Heart left ventricle (tissue), 16 donors: Measurements from ENCODE around the gene CHERP. TPM values are rescaled to one million over a fixed set of nuclear protein-coding genes. Genes with fewer than 3 reads are reported as not detected.

Experiments used
- ATAC-seq, 4 donors: fragments of 200-7000 bp; cut with Tn5 transposase; one replicate each; pipeline ENCODE4 v1.9.1; 2020 to 2022; ENCODE audit warnings: moderate library complexity in 4 of 4, mild to moderate bottlenecking in 3 of 4, moderate number of reproducible peaks in 1 of 4
- DNase-seq, 5 donors: peaks; one replicate each; pipeline ENCODE4 v3.0.0-alpha.2; 2020
- H3K27ac ChIP-seq, 12 donors: fragments of 200-600 bp; sonication (generic) in 4 of 12; one replicate each; pipeline versions ENCODE4 v1.5.0 to v1.8.0; 2016 to 2022; ENCODE audit warnings: mild to moderate bottlenecking in 2 of 12
- H3K27me3 ChIP-seq, 9 donors: fragments of 200-600 bp; sonication (generic) in 2 of 9; one replicate each; pipeline versions ENCODE4 v1.5.1 to v1.8.0; 2016 to 2022; ENCODE audit warnings: mild to moderate bottlenecking in 3 of 9
- H3K36me3 ChIP-seq, 9 donors: fragments of 200-600 bp; sonication (generic) in 2 of 9; one replicate each; pipeline versions ENCODE4 v1.5.0 to v1.8.0; 2018 to 2022; ENCODE audit warnings: mild to moderate bottlenecking in 2 of 9
- H3K4me1 ChIP-seq, 12 donors: fragments of 200-600 bp; sonication (generic) in 4 of 12; one replicate each; pipeline versions ENCODE4 v1.5.0 to v1.8.0; 2016 to 2022; ENCODE audit warnings: mild to moderate bottlenecking in 3 of 12
- H3K4me3 ChIP-seq, 12 donors: fragments of 200-600 bp; sonication (generic) in 4 of 12; one replicate each; pipeline versions ENCODE4 v1.5.0 to v1.8.0; 2017 to 2022; ENCODE audit warnings: mild to moderate bottlenecking in 9 of 12, moderate library complexity in 4 of 12
- H3K9me3 ChIP-seq, 12 donors: fragments of 200-600 bp; sonication (generic) in 4 of 12; one replicate each; pipeline versions ENCODE4 v1.5.0 to v1.8.0; 2016 to 2022; ENCODE audit warnings: mild to moderate bottlenecking in 1 of 12
- CTCF ChIP-seq, 12 donors: fragments of 200-600 bp; sonication (generic) in 4 of 12; IDR thresholded peaks; one replicate each; pipeline versions ENCODE4 v1.5.0 to v1.8.0; 2018 to 2022; ENCODE audit warnings: antibody characterized with exemption in 12 of 12, mild to moderate bottlenecking in 5 of 12
- POLR2A ChIP-seq, 2 donors: fragments of 450-650 bp; IDR thresholded peaks; one replicate each; pipeline ENCODE4 v1.6.1; 2017; ENCODE audit warnings: antibody characterized with exemption in 2 of 2, mild to moderate bottlenecking in 2 of 2, moderate library complexity in 2 of 2
- WGBS, 4 donors: extraction: QIAGEN DNeasy Blood & Tissue Kit in 2 of 4; methylation state at CpG; one replicate each; pipeline versions ENCODE4 v1.1.5 to v1.1.7; 2013 to 2018; 5-methylcytosine and 5-hydroxymethylcytosine counted together
- intact Hi-C, 10 donors: fragments of 100-400 bp; cut with DNase I; formaldehyde crosslinking; loops; one replicate each; pipeline versions ENCODE4 v1.11.1 to v1.14.2; 2022
- polyA plus RNA-seq, 2 donors: library from polyadenylated mRNA; stranded (reverse); fragments of 200-250 nt; gene quantifications; one replicate each; pipeline ENCODE4 v1.2.3, GENCODE V29; 2013
- total RNA-seq, 9 donors: library from RNA; depleted of rRNA in 2 of 9; stranded (reverse); fragments of >200 nt in 2 of 9; fragmentation: NEBNext Ultra II Directional in 3 of 9; extraction: Animal tissue kit (Norgen Biotek cat#: 25700) in 3 of 9; gene quantifications; one replicate each; pipeline versions ENCODE4 v1.1.0 to v1.2.4, GENCODE V29; 2016 to 2023
- donor health status: ischemic (EF 13 %, LVEDD 7.1; RV severe dilation, severe dysfunction).
- donor health status: healthy with polysubstance abuse.
- donor health status: DM: no; HTN: yes; CAD: no.
- donor health status: DM: no; HTN: no; CAD: no.
- donor health status: ischemic (EF 25% LVEDD 6.9; RV normal size, moderate dysfunction).
- donor health status: ischemic (EF 25% LVEDD 5.7; RV mildly dilated, moderate dysfunction).
- donor health status: healthy.
- donor health status: DM: yes; HTN: yes; CAD: no.
- donor health status: ischemic (EF 35%, LVEDD 5.7; RV mildly dilated, moderate dysfunction).
- donor health status: nonischemic (EF 11% LVEDD 7.7; RV severe dilation, severe dysfunction).
- donor health status: DM: yes; HTN: yes; CAD: no.
- donor health status: PGD.
- donor health status: ischemic (EF 29% LVEDD 5.4; RV normal size, mild dysfunction).
- donor health status: nonischemic (EF 23%, LVEDD 6.1; RV moderate dilation, normal function).

Gene CHERP
- total and polyA plus RNA-seq, 11 donors: 5.7 to 24.6 (median 16.1) TPM

- WGBS, 4 donors: 66 to 79% (median 73%) methylated on average over 10 of the region's 10 CpGs
- ATAC-seq (peak in 2 of 4 donors; percentile 16 to 77), DNase-seq (no peak)
Observed at GRCh38 chr19:16566161-16566560, 23.9 kb upstream of the CHERP start.

GRCh38 chr19:16564842-16565241, 22.6 kb upstream of the CHERP start:
- Histone ChIP-seq H3K27me3 (no peaks in the 10 kb centered on the region), H3K4me1 (peaks cover 0 to 7% (median 0%) of the 10 kb centered on the region in 12 donors), H3K36me3 (peaks cover 0 to 97% (median 81%) of the 10 kb centered on the region in 9 donors), H3K4me3 (no peak overlapping the region), H3K27ac (no peak overlapping the region), H3K9me3 (no peaks in the 10 kb centered on the region)
- no peak for TF ChIP-seq CTCF (IDR thresholded peaks at IDR 0.05)
- no peak for TF ChIP-seq POLR2A (IDR thresholded peaks at IDR 0.05)
- 91 to 95% (median 91%) methylated on average over 7 of the region's 7 CpGs for WGBS, 4 donors
- intact Hi-C loops: no loop called here
- ATAC-seq (no peak), DNase-seq (no peak)

More at GRCh38 chr19:16566161-16566560, 23.9 kb upstream of the CHERP start:
- no peak for TF ChIP-seq POLR2A (IDR thresholded peaks at IDR 0.05)
- TF ChIP-seq CTCF (IDR thresholded peaks at IDR 0.05): no peak
- Histone ChIP-seq H3K36me3 (peaks cover 0 to 95% (median 71%) of the 10 kb centered on the region in 9 donors), H3K9me3 (no peaks in the 10 kb centered on the region), H3K4me3 (no peak overlapping the region), H3K4me1 (peaks cover 0 to 20% (median 4%) of the 10 kb centered on the region in 12 donors), H3K27ac (peak overlapping the region in 1 of 12 donors; percentile 72), H3K27me3 (no peaks in the 10 kb centered on the region)
- intact Hi-C loops: no loop called here

GRCh38 chr19:16562608-16563025, 20.4 kb upstream of the CHERP start:
- peaks cover 0 to 7% (median 0%) of the 10 kb centered on the region in 12 donors for H3K4me1 ChIP-seq
- intact Hi-C loops: no loop called here
- TF ChIP-seq CTCF (IDR thresholded peaks at IDR 0.05) (no peak), POLR2A (IDR thresholded peaks at IDR 0.05) (no peak)
- H3K27ac ChIP-seq: no peak overlapping the region
- DNase-seq (no peak), ATAC-seq (no peak)
- no peaks in the 10 kb centered on the region for H3K9me3 ChIP-seq
- H3K36me3 ChIP-seq: peaks cover 0 to 94% (median 83%) of the 10 kb centered on the region in 9 donors
- WGBS, 4 donors: 88 to 94% (median 91%) methylated on average over 6 of the region's 6 CpGs
- H3K4me3 ChIP-seq: no peak overlapping the region
- no peaks in the 10 kb centered on the region for H3K27me3 ChIP-seq

GRCh38 chr19:16561382-16561781, 19.1 kb upstream of the CHERP start:
- H3K4me3 ChIP-seq: no peak overlapping the region
- peaks cover 0 to 1% (median 0%) of the 10 kb centered on the region in 12 donors for H3K4me1 ChIP-seq
- no peak for DNase-seq
- no peaks in the 10 kb centered on the region for H3K9me3 ChIP-seq
- no peaks in the 10 kb centered on the region for H3K27me3 ChIP-seq
- H3K27ac ChIP-seq: no peak overlapping the region
- 83 to 90% (median 86%) methylated on average over 8 of the region's 8 CpGs for WGBS, 4 donors
- ATAC-seq: no peak
- intact Hi-C loops: no loop called here
- H3K36me3 ChIP-seq: peaks cover 0 to 89% (median 78%) of the 10 kb centered on the region in 9 donors
- TF ChIP-seq CTCF (IDR thresholded peaks at IDR 0.05) (no peak), POLR2A (IDR thresholded peaks at IDR 0.05) (no peak)
